ENCODE data around the gene CCDC7. TPM values are rescaled to one million over a fixed set of nuclear protein-coding genes. Genes with fewer than 3 reads are reported as not detected.
"Not testable (repeated sequence)": the region's sequence is repeated elsewhere in the genome, so short reads cannot be mapped to it uniquely, and the experiment has no call there.

The CCDC7 gene
- total RNA-seq, 3 donors from 2014 or later = 11.2 to 36.5 (median 14.2) TPM

GRCh38 chr10:32605787-32606186 lies 159.8 kb downstream of the CCDC7 start:
- TF ChIP-seq, protein P1, sequence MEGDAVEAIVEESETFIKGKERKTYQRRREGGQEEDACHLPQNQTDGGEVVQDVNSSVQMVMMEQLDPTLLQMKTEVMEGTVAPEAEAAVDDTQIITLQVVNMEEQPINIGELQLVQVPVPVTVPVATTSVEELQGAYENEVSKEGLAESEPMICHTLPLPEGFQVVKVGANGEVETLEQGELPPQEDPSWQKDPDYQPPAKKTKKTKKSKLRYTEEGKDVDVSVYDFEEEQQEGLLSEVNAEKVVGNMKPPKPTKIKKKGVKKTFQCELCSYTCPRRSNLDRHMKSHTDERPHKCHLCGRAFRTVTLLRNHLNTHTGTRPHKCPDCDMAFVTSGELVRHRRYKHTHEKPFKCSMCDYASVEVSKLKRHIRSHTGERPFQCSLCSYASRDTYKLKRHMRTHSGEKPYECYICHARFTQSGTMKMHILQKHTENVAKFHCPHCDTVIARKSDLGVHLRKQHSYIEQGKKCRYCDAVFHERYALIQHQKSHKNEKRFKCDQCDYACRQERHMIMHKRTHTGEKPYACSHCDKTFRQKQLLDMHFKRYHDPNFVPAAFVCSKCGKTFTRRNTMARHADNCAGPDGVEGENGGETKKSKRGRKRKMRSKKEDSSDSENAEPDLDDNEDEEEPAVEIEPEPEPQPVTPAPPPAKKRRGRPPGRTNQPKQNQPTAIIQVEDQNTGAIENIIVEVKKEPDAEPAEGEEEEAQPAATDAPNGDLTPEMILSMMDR (IDR thresholded peaks at IDR 0.05) = no peak
- peaks cover 10% of the 10 kb centered on the region for H3K9me3 ChIP-seq
- H3K4me3 ChIP-seq = no peak overlapping the region
- intact Hi-C loops (cut with DNase I, micrococcal nuclease) = no loop called here
- no peak for DNase-seq
- no peaks in the 10 kb centered on the region for H3K36me3 ChIP-seq (ENCODE audit: low read depth)
- no peak for ATAC-seq
- no peaks in the 10 kb centered on the region for H3K4me1 ChIP-seq (ENCODE audit: low read depth)

DNA sequence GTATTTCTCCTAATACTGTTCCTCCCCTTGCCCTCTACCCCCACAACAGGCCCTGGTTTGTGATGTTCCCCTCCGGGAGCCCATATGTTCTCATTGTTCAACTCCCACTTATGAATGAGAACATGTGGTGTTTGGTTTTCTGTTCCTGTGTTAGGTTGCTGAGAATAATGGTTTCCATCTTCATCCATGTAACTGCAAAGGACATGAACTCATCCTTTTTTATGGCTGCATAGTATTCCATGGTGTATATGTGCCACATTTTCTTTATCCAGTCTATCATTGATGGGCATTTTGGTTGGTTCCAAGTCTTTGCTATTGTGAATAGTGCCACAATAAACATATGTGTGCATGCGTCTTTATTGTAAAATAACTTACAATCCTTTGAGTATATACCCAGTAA lies 164.6 kb downstream of the CCDC7 start:
- H3K9me3 ChIP-seq; DNase-seq; H3K4me1 ChIP-seq (ENCODE audit: low read depth); intact Hi-C loops (cut with DNase I, micrococcal nuclease); H3K36me3 ChIP-seq (ENCODE audit: low read depth); H3K4me3 ChIP-seq; ATAC-seq: not testable (repeated sequence)

DNA sequence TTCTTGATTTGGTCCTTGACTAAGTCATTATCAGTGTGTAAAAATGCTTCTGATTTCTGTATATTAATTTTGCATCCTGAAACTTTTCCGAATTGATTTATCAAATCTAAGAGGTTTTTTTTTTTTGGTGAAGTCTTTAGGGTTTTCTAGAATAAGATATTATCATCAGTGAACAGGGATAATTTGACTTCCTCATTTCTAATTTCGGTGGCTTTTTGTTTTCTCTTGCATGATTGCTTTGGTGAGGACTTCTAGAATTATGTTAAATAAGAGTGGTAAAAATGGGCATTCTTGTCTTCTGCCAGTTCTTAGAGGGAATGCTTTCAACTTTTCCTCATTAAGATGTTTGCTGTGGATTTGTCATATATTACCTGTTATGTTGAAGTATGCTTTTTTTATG lies 170.5 kb downstream of the CCDC7 start:
- TF ChIP-seq, protein P1 (IDR thresholded peaks at IDR 0.05) = no peak
- Histone ChIP-seq H3K4me1 (ENCODE audit: low read depth) (no peaks in the 10 kb centered on the region), H3K36me3 (ENCODE audit: low read depth) (no peaks in the 10 kb centered on the region), H3K4me3 (no peak overlapping the region), H3K9me3 (peaks cover 3% of the 10 kb centered on the region)
- intact Hi-C loops (cut with DNase I, micrococcal nuclease) = no loop called here
- ATAC-seq (no peak), DNase-seq (no peak)

- intact Hi-C loops (cut with DNase I, micrococcal nuclease) = no loop called here
- ATAC-seq = no peak
- Histone ChIP-seq H3K36me3 (ENCODE audit: low read depth) (no peaks in the 10 kb centered on the region), H3K4me3 (no peak overlapping the region), H3K4me1 (ENCODE audit: low read depth) (no peaks in the 10 kb centered on the region), H3K9me3 (peaks cover 2% of the 10 kb centered on the region)
- no peak for DNase-seq
- TF ChIP-seq, protein P1 (IDR thresholded peaks at IDR 0.05) = no peak
These were observed 172.5 kb downstream of the CCDC7 start for GRCh38 chr10:32618482-32618881.

DNA sequence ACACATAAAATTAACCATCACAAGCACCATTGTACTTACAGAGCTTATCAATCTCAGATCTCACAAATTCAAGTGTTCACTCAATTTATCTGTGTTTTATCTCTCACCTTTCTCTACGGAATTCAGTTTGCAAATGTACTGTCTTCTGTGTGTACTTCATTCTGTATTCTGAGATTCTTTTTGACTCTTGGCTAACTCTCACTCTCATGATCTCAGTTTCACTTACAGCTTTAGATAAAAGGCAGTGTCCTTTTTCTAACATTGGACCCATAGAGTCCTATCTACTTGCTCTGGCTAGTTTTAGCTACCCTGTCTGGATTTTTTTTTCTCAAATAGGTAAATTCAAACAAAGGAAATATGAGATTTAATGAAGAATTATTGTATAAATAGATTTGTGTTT lies 176.0 kb downstream of the CCDC7 start:
- DNase-seq = no peak
- H3K4me3 ChIP-seq = no peak overlapping the region
- no peak for ATAC-seq
- no peaks in the 10 kb centered on the region for H3K9me3 ChIP-seq
- no peaks in the 10 kb centered on the region for H3K4me1 ChIP-seq (ENCODE audit: low read depth)
- TF ChIP-seq, protein P1 (IDR thresholded peaks at IDR 0.05) = no peak
- intact Hi-C loops (cut with DNase I, micrococcal nuclease) = no loop called here
- H3K36me3 ChIP-seq (ENCODE audit: low read depth) = no peaks in the 10 kb centered on the region

GRCh38 chr10:32622409-32622808 lies 176.5 kb downstream of the CCDC7 start:
- Histone ChIP-seq H3K9me3 (no peaks in the 10 kb centered on the region), H3K4me1 (ENCODE audit: low read depth) (no peaks in the 10 kb centered on the region), H3K36me3 (ENCODE audit: low read depth) (no peaks in the 10 kb centered on the region), H3K4me3 (no peak overlapping the region)
- ATAC-seq (no peak), DNase-seq (no peak)
- TF ChIP-seq, protein P1 (IDR thresholded peaks at IDR 0.05) = no peak
- intact Hi-C loops (cut with DNase I, micrococcal nuclease) = no loop called here
